ENCODE measurements around the gene NTM. TPM values are rescaled to one million over a fixed set of nuclear protein-coding genes. Genes with fewer than 3 reads are reported as not detected.

Gene NTM
- total RNA-seq, 1 experiment from 2014 or later = 9.9 TPM

- no peak for TF ChIP-seq CTCF (conservative IDR thresholded peaks at IDR 0.05)
- Mint-ChIP-seq H3K9me3 (peaks cover 0 to 7% of the 10 kb centered on the region in 2 experiments; a peak in 3 of 5 replicates), H3K4me3 (no peak overlapping the region), H3K4me1 (peaks cover 3 to 4% of the 10 kb centered on the region in 2 experiments), H3K27me3 (ENCODE audit: low read depth) (no peaks in the 10 kb centered on the region), H3K36me3 (ENCODE audit: insufficient read depth in 1 of 3, low read depth in 3 of 3) (peaks cover 0 to 2% (median 2%) of the 10 kb centered on the region in 3 experiments; a peak in 4 of 7 replicates), H3K27ac (no peak overlapping the region)
- no peak overlapping the region for H4K91ac ChIP-seq (ENCODE audit: insufficient read length, low read depth, low read length)
- H3K56ac ChIP-seq (ENCODE audit: insufficient read length, low read depth, low read length) = no peak overlapping the region
- H3K4ac ChIP-seq (ENCODE audit: low read depth, low read length) = no peak overlapping the region
- no peak overlapping the region for H3K9ac ChIP-seq (ENCODE audit: extremely low read depth, insufficient read length, low read length)
- H3K14ac ChIP-seq (ENCODE audit: insufficient read depth, low read length) = no peak overlapping the region
- H3K9me3 ChIP-seq (ENCODE audit: control insufficient read depth, low read depth, low read length) = no peaks in the 10 kb centered on the region
- DNase-seq = no peak
- H3K79me1 ChIP-seq (ENCODE audit: insufficient read depth, low read depth, low read length, poor library complexity, severe bottlenecking) = no peaks in the 10 kb centered on the region
- H4K20me1 ChIP-seq (ENCODE audit: control insufficient read depth, insufficient read depth, insufficient read length) = no peaks in the 10 kb centered on the region
- peaks cover 4% of the 10 kb centered on the region; the same call in 1 of the 2 replicates for H3K4me1 ChIP-seq (ENCODE audit: insufficient read depth, low read length)
- H2BK15ac ChIP-seq (ENCODE audit: low read depth, low read length) = no peak overlapping the region
- H3K79me2 ChIP-seq (ENCODE audit: insufficient read depth, low read length) = no peaks in the 10 kb centered on the region
- H3T11ph ChIP-seq (ENCODE audit: low read length) = no peak overlapping the region
- no CpG with 5 or more reads among the region's 1 CpG for WGBS (ENCODE audit: extremely low coverage, insufficient read length, low lambda C conversion rate)
- no peaks in the 10 kb centered on the region for H3K23me2 ChIP-seq (ENCODE audit: insufficient read length, low read depth, low read length, poor library complexity, severe bottlenecking)
- no peak overlapping the region for H2BK5ac ChIP-seq (ENCODE audit: insufficient read length, low read length)
- no peaks in the 10 kb centered on the region; the same call in 1 of the 2 replicates for H3K27me3 ChIP-seq (ENCODE audit: insufficient read depth, low read length)
- no peak overlapping the region for H3K23ac ChIP-seq (ENCODE audit: insufficient read length, low read depth, low read length)
- H4K5ac ChIP-seq (ENCODE audit: insufficient read length, low read depth, low read length) = no peak overlapping the region
- no peak overlapping the region for H3K18ac ChIP-seq (ENCODE audit: insufficient read length, low read depth, low read length)
- no peak overlapping the region for H2BK20ac ChIP-seq (ENCODE audit: low read depth, low read length, poor library complexity, severe bottlenecking)
- H3K27ac ChIP-seq (ENCODE audit: insufficient read length, low read depth, low read length) = no peak overlapping the region
- H3K4me2 ChIP-seq (ENCODE audit: insufficient read depth, insufficient read length, low read length) = no peak overlapping the region
- no peak overlapping the region for H2BK120ac ChIP-seq (ENCODE audit: low read depth, low read length, poor library complexity, severe bottlenecking)
- H4K8ac ChIP-seq (replicated peaks; ENCODE audit: insufficient read length, low read depth, low read length) = no peak overlapping the region
- H2AFZ ChIP-seq (ENCODE audit: low read length) = no peak overlapping the region
- H2BK12ac ChIP-seq (ENCODE audit: insufficient read length, low read depth, low read length) = no peak overlapping the region
- H2AK5ac ChIP-seq (ENCODE audit: insufficient read length, low read length) = no peak overlapping the region
Observed at GRCh38 chr11:132062031-132062430, 691.6 kb downstream of the NTM start.
